H1 (cell line): Measurements from ENCODE around the gene MORC2. TPM values are rescaled to one million over a fixed set of nuclear protein-coding genes. Genes with fewer than 3 reads are reported as not detected.

ENCODE experiments used
- BCL11A ChIP-seq, 2 experiments: IDR thresholded peaks; one replicate each; pipeline ENCODE4 v1.6.1; 2011; ENCODE audit warnings: low read depth in 2 of 2, low read length in 2 of 2, mild to moderate bottlenecking in 2 of 2
- TCF12 ChIP-seq: IDR thresholded peaks from 2 replicates; pipeline ENCODE4 v1.6.1; 2011; ENCODE audit warnings: low read depth, mild to moderate bottlenecking, low read length
- polyA plus RNA-seq, 7 experiments: library from polyadenylated mRNA; depleted of rRNA in 3 of 7; stranded (reverse) in 5 of 7; unstranded in 2 of 7; fragments of >200 nt in 5 of 7; fragments of 200-250 nt in 2 of 7; gene quantifications; 1 replicate in 5 of 7; 2 replicates in 1 of 7; 4 replicates in 1 of 7; pipeline versions ENCODE4 v1.2.1 to v1.2.3, GENCODE V29; 2011 to 2013; ENCODE audit warnings: missing spikeins in 2 of 7, mixed read lengths in 2 of 7
- total RNA-seq: library from RNA; stranded (reverse); fragmentation: NEBNext Ultra II Directional; extraction: Animal tissue kit (Norgen Biotek cat#: 25700); gene quantifications from 2 replicates; pipeline ENCODE4 v1.2.1, GENCODE V29; 2021

The MORC2 gene
- total and polyA plus RNA-seq, 2 of the 8 experiments (the other 6 are each of a cell fraction or from before 2014, with no cell fraction given) = 15.4 to 68.0 TPM

DNA sequence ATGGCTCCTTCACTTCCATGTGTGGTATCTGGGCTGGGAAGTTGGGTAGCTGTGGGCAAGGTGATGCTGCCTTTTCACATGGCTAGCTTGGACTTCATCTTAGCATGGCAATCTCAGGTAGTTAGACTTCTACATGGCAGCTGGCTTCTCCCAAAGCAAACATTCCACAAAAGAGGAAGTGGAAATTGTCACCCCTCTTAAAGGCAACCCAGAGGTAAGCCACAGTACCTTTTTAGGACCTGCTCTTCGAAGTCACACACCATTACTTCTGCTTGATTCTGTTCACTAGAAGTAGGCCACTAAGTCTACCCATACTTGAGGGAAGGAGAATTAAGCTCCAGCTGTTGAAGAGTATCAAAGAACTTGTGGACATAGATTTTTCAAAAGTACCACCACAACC, 26.4 kb upstream of the MORC2 start (continued):
- TF ChIP-seq TCF12 (no peak), BCL11A (IDR thresholded peaks at IDR 0.05; ENCODE audit: low read depth in 2 of 2, low read length in 2 of 2) (no peak)
